Embryonic facial prominence (tissue), 1 donor: ENCODE results near the gene IARS2.
A peak's percentile ranks its signal among the peaks of the same experiment; 100 is the strongest.
"Not testable (repeated sequence)": the region's sequence is repeated elsewhere in the genome, so short reads cannot be mapped to it uniquely, and the experiment has no call there.

ENCODE experiments used
- DNase-seq: peaks from one replicate; pipeline ENCODE4 v3.0.0-alpha.2; 2016; ENCODE audit errors: extremely low spot score

The IARS2 gene

GRCh38 chr1:220094016-220094911 is at the start of gene IARS2:
IARS2 (plus strand) TSS chr1:220094132; CDS start chr1:220094217, 85 bp downstream.
- DNase-seq = peak; percentile 73

- DNase-seq = no peak
Measured at GRCh38 chr1:220044678-220045355, 49.1 kb upstream of the IARS2 start.

GRCh38 chr1:220045356-220046051 is 48.4 kb upstream of the IARS2 start:
- DNase-seq = no peak

GRCh38 chr1:220046052-220046930 is 47.6 kb upstream of the IARS2 start, which contains the start of gene EPRS1:
EPRS1 (minus strand) TSS chr1:220046505; CDS start chr1:220046388, 117 bp downstream.
- peak; percentile 92 for DNase-seq

GRCh38 chr1:220056374-220056773 is 37.6 kb upstream of the IARS2 start:
- DNase-seq = no peak

- DNase-seq = no peak
Measured at GRCh38 chr1:220060876-220061275, 33.1 kb upstream of the IARS2 start.

- no peak for DNase-seq
Measured at GRCh38 chr1:220062629-220063028, 31.3 kb upstream of the IARS2 start.

GRCh38 chr1:220067269-220068204 is 26.4 kb upstream of the IARS2 start:
- no peak for DNase-seq

GRCh38 chr1:220076861-220077762 is 16.8 kb upstream of the IARS2 start:
- no peak for DNase-seq

- DNase-seq = no peak
Measured at GRCh38 chr1:220077887-220078286, 16.0 kb upstream of the IARS2 start.

GRCh38 chr1:220084460-220084859 is 9.5 kb upstream of the IARS2 start:
- no peak for DNase-seq

- DNase-seq = not testable (repeated sequence)
Measured at GRCh38 chr1:220086261-220086686, 7.7 kb upstream of the IARS2 start.

GRCh38 chr1:220089650-220090556 is 4.0 kb upstream of the IARS2 start, which contains the start of gene BPNT1:
BPNT1 (minus strand) TSS chr1:220089788; CDS start chr1:220079846, 9,942 bp downstream.
- peak; percentile 88 for DNase-seq

- DNase-seq = no peak
Measured at GRCh38 chr1:220092694-220093093, 1.2 kb upstream of the IARS2 start.

GRCh38 chr1:220093361-220094015 is 444 bp upstream of the IARS2 start:
- no peak for DNase-seq

GRCh38 chr1:220099826-220100225 is 5.9 kb downstream of the IARS2 start:
- DNase-seq = no peak

- not testable (repeated sequence) for DNase-seq
Measured at GRCh38 chr1:220110473-220110872, 16.5 kb downstream of the IARS2 start.
